ENCODE results near the gene PHLPP1.

PHLPP1 gene

DNA sequence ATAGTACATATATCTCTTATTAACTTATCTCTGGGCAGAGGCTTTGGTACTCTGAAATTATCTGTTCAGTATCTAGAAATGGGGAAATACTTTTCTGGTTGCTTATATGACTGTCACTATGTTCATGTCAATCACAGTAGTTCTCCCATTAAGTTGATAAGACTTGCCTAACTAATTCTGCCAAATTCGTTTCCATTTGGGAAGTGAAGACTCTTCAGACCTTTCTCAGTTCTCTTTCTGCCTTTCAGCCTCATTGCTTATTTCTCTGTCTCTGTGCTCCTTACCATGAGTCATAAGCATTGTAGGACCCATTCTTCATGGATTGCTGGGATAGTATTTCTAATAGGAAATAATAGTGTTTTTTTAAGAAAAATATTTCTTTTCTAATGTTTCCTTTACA lies 113.5 kb downstream of the PHLPP1 start:
- no peak overlapping the region for H3K4me3 ChIP-seq (ENCODE audit: low read depth, low read length)
- no peak for DNase-seq (ENCODE audit: low read depth)
- TF ChIP-seq POLR2A (IDR thresholded peaks at IDR 0.05; ENCODE audit: extremely low read depth, insufficient read length) (no peak), MAX (IDR thresholded peaks at IDR 0.05; ENCODE audit: low read depth, low read length) (no peak), MYC (IDR thresholded peaks at IDR 0.05; ENCODE audit: low read depth, low read length) (no peak)
- TF ChIP-seq, protein P1, sequence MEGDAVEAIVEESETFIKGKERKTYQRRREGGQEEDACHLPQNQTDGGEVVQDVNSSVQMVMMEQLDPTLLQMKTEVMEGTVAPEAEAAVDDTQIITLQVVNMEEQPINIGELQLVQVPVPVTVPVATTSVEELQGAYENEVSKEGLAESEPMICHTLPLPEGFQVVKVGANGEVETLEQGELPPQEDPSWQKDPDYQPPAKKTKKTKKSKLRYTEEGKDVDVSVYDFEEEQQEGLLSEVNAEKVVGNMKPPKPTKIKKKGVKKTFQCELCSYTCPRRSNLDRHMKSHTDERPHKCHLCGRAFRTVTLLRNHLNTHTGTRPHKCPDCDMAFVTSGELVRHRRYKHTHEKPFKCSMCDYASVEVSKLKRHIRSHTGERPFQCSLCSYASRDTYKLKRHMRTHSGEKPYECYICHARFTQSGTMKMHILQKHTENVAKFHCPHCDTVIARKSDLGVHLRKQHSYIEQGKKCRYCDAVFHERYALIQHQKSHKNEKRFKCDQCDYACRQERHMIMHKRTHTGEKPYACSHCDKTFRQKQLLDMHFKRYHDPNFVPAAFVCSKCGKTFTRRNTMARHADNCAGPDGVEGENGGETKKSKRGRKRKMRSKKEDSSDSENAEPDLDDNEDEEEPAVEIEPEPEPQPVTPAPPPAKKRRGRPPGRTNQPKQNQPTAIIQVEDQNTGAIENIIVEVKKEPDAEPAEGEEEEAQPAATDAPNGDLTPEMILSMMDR (IDR thresholded peaks at IDR 0.05; ENCODE audit: low read depth, low read length), result no peak

- TF ChIP-seq MYC (IDR thresholded peaks at IDR 0.05; ENCODE audit: low read depth, low read length) (no peak), POLR2A (IDR thresholded peaks at IDR 0.05; ENCODE audit: extremely low read depth, insufficient read length) (no peak), MAX (IDR thresholded peaks at IDR 0.05; ENCODE audit: low read depth, low read length) (no peak)
- TF ChIP-seq, protein P1 (IDR thresholded peaks at IDR 0.05; ENCODE audit: low read depth, low read length), result no peak
- H3K4me3 ChIP-seq (ENCODE audit: low read depth, low read length), result no peak overlapping the region
- DNase-seq (ENCODE audit: low read depth), result no peak
These were observed 114.6 kb downstream of the PHLPP1 start for GRCh38 chr18:62829936-62830335.

DNA sequence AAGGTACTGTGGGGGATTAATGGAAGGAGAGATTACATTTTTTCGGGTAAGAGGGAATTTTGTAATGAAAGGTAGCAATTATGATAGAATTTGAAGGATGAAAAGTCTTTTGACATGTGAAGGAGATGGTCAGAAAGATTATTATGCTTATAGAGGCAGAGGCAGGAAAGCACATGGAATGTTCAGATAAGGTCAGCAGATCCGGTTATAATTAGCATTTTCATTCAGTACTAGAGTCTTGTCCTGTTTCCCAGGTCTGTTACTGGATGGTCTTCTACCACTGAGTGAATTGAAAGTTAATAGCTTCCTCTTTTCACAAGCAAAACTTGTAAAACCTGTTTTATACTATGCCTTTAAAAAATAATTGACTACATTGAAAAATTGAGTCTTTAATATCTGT lies 116.9 kb downstream of the PHLPP1 start:
- no peak overlapping the region for H3K4me3 ChIP-seq (ENCODE audit: low read depth, low read length)

DNA sequence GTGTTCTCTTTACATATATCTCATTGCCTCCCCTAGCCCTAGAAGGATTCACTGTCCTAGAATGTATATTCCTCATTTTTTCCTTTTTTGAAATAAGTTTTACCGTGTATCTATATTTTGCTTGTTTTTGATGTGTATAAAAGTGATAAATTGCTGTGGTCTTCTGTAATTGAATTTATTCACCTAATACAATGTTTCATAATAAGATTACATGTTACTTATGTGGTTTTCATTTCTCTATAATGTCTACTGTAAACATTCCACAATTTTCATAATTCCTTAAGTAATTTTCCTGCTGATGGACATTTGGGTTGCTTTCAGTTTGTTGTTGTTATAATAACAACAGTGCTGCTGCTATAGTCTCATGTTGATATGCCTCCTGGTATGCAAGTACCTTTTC lies 118.2 kb downstream of the PHLPP1 start:
- DNase-seq (ENCODE audit: low read depth), result no peak
- TF ChIP-seq, protein P1 (IDR thresholded peaks at IDR 0.05; ENCODE audit: low read depth, low read length), result no peak
- TF ChIP-seq MAX (IDR thresholded peaks at IDR 0.05; ENCODE audit: low read depth, low read length) (no peak), MYC (IDR thresholded peaks at IDR 0.05; ENCODE audit: low read depth, low read length) (no peak), POLR2A (IDR thresholded peaks at IDR 0.05; ENCODE audit: extremely low read depth, insufficient read length) (no peak)
- no peak overlapping the region for H3K4me3 ChIP-seq (ENCODE audit: low read depth, low read length)

More for the DNA sequence above, 116.9 kb downstream of the PHLPP1 start:
- TF ChIP-seq POLR2A (IDR thresholded peaks at IDR 0.05; ENCODE audit: extremely low read depth, insufficient read length) (no peak), MAX (IDR thresholded peaks at IDR 0.05; ENCODE audit: low read depth, low read length) (no peak), MYC (IDR thresholded peaks at IDR 0.05; ENCODE audit: low read depth, low read length) (no peak)
- TF ChIP-seq, protein P1 (IDR thresholded peaks at IDR 0.05; ENCODE audit: low read depth, low read length), result no peak
- peak; percentile 19 for DNase-seq (ENCODE audit: low read depth)

DNA sequence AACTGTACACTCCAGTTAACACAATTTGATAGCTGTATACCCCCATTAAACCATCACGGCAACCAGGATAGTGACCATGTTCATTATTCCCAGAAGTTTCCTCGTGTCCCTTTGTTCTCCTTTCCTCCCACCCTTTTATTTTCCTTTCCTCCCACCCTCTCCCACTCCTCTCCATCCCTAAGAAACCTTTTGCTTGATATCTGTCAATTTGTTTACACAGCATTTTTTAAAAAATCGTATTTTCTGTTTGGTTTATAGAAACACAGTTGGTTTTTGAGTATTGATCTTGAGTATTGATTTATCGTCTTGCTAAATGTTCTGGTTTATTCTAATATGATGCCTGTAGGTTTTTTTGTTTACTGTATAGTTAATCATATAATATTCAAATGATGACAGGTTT lies 119.4 kb downstream of the PHLPP1 start:
- H3K4me3 ChIP-seq (ENCODE audit: low read depth, low read length), result no peak overlapping the region
- DNase-seq (ENCODE audit: low read depth), result no peak
- TF ChIP-seq MYC (IDR thresholded peaks at IDR 0.05; ENCODE audit: low read depth, low read length) (no peak), POLR2A (IDR thresholded peaks at IDR 0.05; ENCODE audit: extremely low read depth, insufficient read length) (no peak), MAX (IDR thresholded peaks at IDR 0.05; ENCODE audit: low read depth, low read length) (no peak)
- TF ChIP-seq, protein P1 (IDR thresholded peaks at IDR 0.05; ENCODE audit: low read depth, low read length), result no peak

DNA sequence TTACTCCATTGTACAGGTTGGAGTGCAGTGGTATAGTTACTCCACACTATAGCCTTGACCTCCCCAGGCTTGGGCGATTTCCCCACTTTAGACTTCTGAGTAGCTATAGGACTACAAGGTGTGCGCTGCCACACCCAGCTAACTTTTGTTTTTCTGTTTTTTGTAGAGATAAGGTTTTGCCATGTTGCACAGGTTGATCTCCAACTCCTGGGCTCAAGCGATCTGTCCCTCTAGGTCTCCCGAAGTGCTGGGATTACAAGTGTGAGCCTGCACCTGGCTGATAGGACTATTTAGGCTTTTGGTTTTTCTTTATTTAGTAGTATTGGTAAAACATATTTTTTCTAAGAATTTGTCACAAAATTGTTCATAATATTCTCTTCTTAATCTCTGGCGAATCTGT lies 121.7 kb downstream of the PHLPP1 start:
- no peak overlapping the region for H3K4me3 ChIP-seq (ENCODE audit: low read depth, low read length)
- no peak for DNase-seq (ENCODE audit: low read depth)
- TF ChIP-seq MYC (IDR thresholded peaks at IDR 0.05; ENCODE audit: low read depth, low read length) (no peak), MAX (IDR thresholded peaks at IDR 0.05; ENCODE audit: low read depth, low read length) (no peak), POLR2A (IDR thresholded peaks at IDR 0.05; ENCODE audit: extremely low read depth, insufficient read length) (no peak)
- TF ChIP-seq, protein P1 (IDR thresholded peaks at IDR 0.05; ENCODE audit: low read depth, low read length), result no peak

Measured in NB4 (cell line).